NCI-H2107 treated with DMSO at 0.1 percent for 48 hours (cell line): ENCODE data around the gene B3GAT1.

Experiments
- DNase-seq: peaks from one replicate; lab custom pipeline; 2025; ENCODE audit not compliant: unreplicated experiment; lab: John Stamatoyannopoulos, UW

B3GAT1 gene

GRCh38 chr11:134340354-134340964 lies 71.6 kb downstream of the B3GAT1 start:
- peak; percentile 7 for DNase-seq

DNA sequence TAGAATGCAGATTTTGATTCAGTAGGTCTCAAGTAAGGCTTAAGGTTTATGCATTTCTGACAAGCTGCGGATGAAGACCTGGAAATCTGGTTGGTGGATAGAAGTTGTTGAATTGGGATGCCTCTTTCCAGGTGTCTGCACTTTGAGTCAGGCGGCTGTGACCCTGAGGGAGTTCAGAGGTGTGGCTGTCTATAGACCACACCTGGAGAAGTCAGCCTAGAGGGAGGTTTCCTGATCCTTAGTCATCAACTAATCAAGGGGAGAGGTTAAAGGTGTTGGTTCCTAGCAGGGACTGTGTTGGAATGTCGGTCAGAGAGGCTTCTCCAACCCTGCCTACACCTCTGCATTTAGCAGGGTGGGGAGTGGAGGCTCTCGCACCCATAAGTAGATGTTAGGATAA lies 72.3 kb downstream of the B3GAT1 start:
- no peak for DNase-seq

- DNase-seq: no peak
Measured at GRCh38 chr11:134338654-134339053, 73.4 kb downstream of the B3GAT1 start.

DNA sequence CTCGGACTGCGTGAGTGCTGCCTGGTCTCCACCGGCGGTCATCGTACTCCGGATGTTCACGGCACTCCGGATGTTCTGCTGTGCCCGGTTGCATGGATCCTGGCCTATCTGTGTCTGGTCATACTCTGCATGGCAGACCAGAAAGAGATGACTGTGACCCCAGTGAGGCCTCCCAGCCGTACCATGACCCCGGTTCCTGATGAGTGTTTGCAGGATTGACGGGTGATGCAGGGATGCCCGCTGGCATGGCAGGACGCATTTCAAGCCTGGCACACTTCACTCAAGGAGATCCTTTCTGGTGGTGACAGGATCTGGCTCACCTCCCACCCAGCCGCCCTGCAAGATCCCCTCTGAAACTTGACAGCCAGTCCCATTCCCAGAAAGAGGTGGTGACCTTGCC lies 74.0 kb downstream of the B3GAT1 start:
- no peak for DNase-seq

GRCh38 chr11:134337051-134337450 lies 75.0 kb downstream of the B3GAT1 start:
- no peak for DNase-seq

DNA sequence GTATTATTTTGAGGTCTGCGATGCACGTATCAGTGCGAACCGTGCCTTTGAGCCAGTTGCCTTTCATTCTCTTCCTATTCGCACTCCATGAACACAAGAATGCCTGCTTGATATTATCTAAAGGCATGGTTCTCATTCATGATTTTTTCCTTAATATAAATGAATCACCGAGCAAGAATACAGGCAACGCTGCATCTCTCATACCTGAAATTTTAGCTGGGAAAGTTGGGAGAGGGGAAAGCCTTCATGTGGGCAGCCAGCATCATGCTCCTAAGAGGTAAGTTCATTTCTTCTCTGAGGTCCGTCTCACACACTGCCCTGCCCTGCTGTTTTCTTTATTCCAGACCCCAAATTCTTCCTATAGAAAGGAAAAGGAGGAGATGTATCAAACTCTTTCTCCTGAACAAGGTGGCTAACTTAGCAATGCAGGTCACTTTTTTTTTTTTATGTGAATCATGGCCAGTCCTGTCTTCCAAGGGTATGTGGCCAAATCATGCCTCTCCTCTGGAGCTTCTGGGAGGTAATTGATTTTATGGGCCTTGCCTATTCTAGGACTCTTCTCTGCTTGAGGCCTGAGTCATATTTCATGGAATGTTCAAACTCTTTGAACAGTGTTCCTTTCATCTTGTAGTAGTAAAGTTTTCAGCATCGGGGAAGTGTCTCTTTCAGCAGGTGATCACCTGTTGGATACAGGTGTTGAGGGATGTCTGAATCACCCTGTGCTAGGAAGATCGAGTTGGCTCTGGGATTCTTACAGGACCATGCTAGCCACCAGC lies 77.1 kb downstream of the B3GAT1 start:
- no peak for DNase-seq

DNA sequence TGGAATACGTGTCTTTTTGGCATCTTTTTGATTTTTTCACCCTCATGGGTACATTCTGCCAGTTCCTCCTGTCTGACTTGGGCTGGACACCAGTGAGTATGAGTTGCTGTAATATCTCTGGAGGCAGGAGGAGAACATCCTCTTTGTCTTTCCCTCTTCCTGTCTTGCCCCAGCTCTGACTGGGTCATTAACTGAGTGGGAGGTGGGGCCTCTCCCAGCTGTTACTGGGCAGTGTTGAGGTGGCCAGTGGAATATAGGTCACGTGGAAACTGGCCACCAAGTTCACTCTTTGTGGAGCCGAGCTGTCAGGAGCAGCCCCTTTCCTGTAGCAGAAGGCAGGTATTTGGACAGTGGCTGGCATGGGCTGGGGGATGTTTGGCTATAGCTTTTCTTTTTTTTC lies 78.1 kb downstream of the B3GAT1 start:
- DNase-seq: no peak

DNA sequence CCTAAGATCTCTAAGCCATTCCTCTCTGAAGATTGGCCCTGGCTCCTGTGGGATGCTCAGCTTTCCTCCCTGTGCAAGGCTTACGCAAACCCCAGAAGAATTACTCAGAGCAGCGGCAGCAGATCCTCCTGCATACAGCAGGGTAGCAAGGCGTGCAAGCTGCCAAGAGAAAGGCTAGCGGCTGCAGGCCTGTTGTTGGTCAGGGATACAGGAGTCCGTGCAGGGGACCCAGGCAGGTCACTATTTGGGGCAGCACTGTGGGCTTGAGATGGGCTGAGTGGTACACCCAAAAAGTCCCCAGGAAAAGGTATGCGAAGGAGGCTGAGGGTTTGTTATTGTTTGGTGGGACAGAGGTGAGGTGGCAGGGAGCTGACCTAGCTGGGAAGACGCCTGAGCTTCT lies 78.7 kb downstream of the B3GAT1 start:
- no peak for DNase-seq

DNA sequence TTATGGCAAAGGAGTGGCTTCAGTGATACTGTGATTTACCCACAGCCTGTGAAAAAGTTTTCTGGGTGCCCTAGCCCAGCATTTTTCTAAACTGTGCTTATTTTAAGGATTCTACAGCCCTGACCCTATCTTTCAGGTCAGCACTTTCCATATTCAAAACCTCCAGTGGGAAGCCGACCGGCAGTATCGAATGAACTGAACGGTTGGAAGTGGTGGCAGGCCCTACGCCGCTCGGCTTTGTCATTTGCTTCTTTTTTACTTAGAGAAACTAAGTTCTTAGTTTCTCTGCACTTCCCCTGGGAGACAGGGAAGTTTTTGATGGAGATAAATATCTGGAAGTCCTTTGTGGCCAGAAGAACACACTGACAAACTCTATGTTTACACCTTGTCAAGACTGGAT lies 79.3 kb downstream of the B3GAT1 start:
- no peak for DNase-seq

GRCh38 chr11:134332189-134332631 lies 79.8 kb downstream of the B3GAT1 start:
- no peak for DNase-seq

- DNase-seq: peak; percentile 41
Measured at GRCh38 chr11:134331354-134332188, 80.5 kb downstream of the B3GAT1 start, which contains the start of gene GLB1L2. GLB1L2 (plus strand) TSS chr11:134331988; CDS start chr11:134332062, 74 bp downstream.

- no peak for DNase-seq
Measured at GRCh38 chr11:134330611-134331353, 81.3 kb downstream of the B3GAT1 start.
